PC-9 (cell line): ENCODE results near the gene LOXL1. TPM values are rescaled to one million over a fixed set of nuclear protein-coding genes. Genes with fewer than 3 reads are reported as not detected.

Experiments
- BruUV-seq: library from RNA; stranded (reverse); fragments of 400-500 nt; replicated peaks from 2 replicates; lab custom pipeline; 2021; lab: Mats Ljungman, UMichigan
- CTCF ChIA-PET: fragments of 300-600 bp; sonication (Branson Sonifier 250); formaldehyde crosslinking; loops from one replicate; lab custom pipeline; 2022; ENCODE audit warnings: antibody characterized with exemption; lab: Charles Lee
- POLR2A ChIA-PET: fragments of 300-600 bp; sonication (Branson Sonifier 250); formaldehyde crosslinking; loops from one replicate; lab custom pipeline; 2022; ENCODE audit warnings: antibody characterized with exemption; ENCODE audit not compliant: unreplicated experiment; lab: Charles Lee
- DNase-seq, 2 experiments: peaks; one replicate each; pipeline versions ENCODE4 v3.0.0 to v3.0.0-alpha.2; 2015 to 2022; ENCODE audit warnings: mixed read lengths in 1 of 2
- H2AFZ ChIP-seq: fragments of 200-600 bp; sonication (generic); 2 replicates; pipeline ENCODE4 v1.8.1; 2017; ENCODE audit warnings: antibody characterized with exemption
- H3F3A ChIP-seq: fragments of 200-600 bp; sonication (generic); 2 replicates; pipeline ENCODE4 v1.8.1; 2017; ENCODE audit warnings: antibody characterized with exemption, mild to moderate bottlenecking, low read depth; ENCODE audit not compliant: insufficient read depth
- H3K27ac ChIP-seq: fragments of 200-600 bp; sonication (generic); 2 replicates; pipeline ENCODE4 v1.6.1; 2016; ENCODE audit warnings: mixed run types
- H3K27me3 ChIP-seq: fragments of 200-600 bp; sonication (generic); 2 replicates; pipeline ENCODE4 v1.6.1; 2016; ENCODE audit warnings: low read depth, mixed run types; ENCODE audit not compliant: insufficient read depth
- H3K36me3 ChIP-seq: fragments of 200-600 bp; sonication (generic); 2 replicates; pipeline ENCODE4 v1.6.1; 2016; ENCODE audit warnings: low read depth, mixed run types
- H3K4me1 ChIP-seq: fragments of 200-600 bp; sonication (generic); replicated peaks from 2 replicates; pipeline ENCODE4 v1.6.1; 2016; ENCODE audit warnings: mixed run types; ENCODE audit not compliant: insufficient read depth
- H3K4me2 ChIP-seq: fragments of 200-600 bp; sonication (generic); 2 replicates; pipeline ENCODE4 v1.6.1; 2017; ENCODE audit warnings: mixed run types
- H3K4me3 ChIP-seq: fragments of 200-600 bp; sonication (generic); 2 replicates; pipeline ENCODE4 v1.6.1; 2016; ENCODE audit warnings: mixed run types
- H3K79me2 ChIP-seq: fragments of 200-600 bp; sonication (generic); 2 replicates; pipeline ENCODE4 v1.6.1; 2017; ENCODE audit warnings: low read depth, mixed run types
- H3K9me2 ChIP-seq: fragments of 200-600 bp; sonication (generic); 2 replicates; pipeline ENCODE4 v1.8.1; 2017; ENCODE audit warnings: mild to moderate bottlenecking; ENCODE audit not compliant: insufficient read depth
- H3K9me3 ChIP-seq: fragments of 200-600 bp; sonication (generic); 2 replicates; pipeline ENCODE4 v1.8.1; 2016; ENCODE audit warnings: low read depth; ENCODE audit not compliant: insufficient read depth
- H4K20me1 ChIP-seq: fragments of 200-600 bp; sonication (generic); 2 replicates; pipeline ENCODE4 v1.8.1; 2017; ENCODE audit not compliant: insufficient read depth
- EZH2 ChIP-seq: fragments of 200-600 bp; sonication (generic); IDR thresholded peaks from 2 replicates; pipeline ENCODE4 v1.8.0; 2017; ENCODE audit warnings: antibody characterized with exemption, low read depth
- intact Hi-C: fragments of 100-400 bp; cut with micrococcal nuclease; formaldehyde crosslinking; loops from one replicate; pipeline ENCODE4 v1.10.0; 2022; ENCODE audit not compliant: unreplicated experiment
- total RNA-seq: library from RNA; stranded (reverse); gene quantifications from 2 replicates; pipeline ENCODE4 v1.2.3, GENCODE V29; 2021
- TF ChIP-seq, protein P1 (sequence below): fragments of 200-600 bp; sonication (generic); conservative IDR thresholded peaks from 2 replicates; pipeline ENCODE4 v1.6.1; 2017; ENCODE audit warnings: mixed run types, antibody characterized with exemption, mild to moderate bottlenecking, moderate library complexity

LOXL1 gene
- total RNA-seq, 1 experiment from 2014 or later: 50.7 TPM

DNA sequence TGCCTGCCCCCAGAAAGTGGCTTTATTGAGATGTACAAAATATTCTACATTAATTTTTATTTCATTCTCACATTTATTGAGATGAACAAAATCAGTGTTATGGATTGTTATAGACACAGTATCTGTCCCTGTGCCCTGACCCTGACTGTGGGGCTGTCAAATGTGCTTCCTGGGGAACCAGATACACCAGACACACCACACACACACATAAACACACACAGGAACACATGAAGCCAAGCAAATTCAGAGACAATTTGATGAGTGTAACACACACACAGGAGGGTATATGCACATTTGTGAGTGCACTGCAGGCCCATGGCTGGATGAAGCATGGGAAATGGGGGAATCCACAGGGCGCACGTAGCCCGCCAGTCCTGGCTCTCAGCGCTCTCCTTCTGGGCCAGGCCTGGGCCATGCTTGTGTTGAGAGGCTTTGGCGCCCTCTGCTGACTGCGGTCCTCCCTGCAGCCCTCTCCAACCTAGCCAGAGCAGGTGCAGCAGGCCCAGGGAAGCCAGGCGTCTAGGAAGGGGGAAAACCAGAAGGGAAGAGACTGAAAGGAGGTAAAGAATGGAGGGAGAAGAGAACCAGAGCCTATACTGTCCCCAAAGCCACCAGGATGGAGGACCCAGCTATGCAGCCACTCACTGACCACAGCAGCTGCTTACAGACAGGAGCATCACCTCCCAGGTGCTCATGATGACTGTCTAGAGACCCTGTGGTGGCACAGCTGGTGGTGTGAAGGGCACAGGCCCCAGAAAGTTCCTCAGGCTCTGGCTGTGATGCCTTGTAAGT lies 18.0 kb upstream of the LOXL1 start:
- Histone ChIP-seq H3K27ac (no peak overlapping the region), H3K9me2 (no peaks in the 10 kb centered on the region), H2AFZ (no peak overlapping the region), H3K36me3 (no peaks in the 10 kb centered on the region), H3K4me3 (no peak overlapping the region), H4K20me1 (no peaks in the 10 kb centered on the region), H3K27me3 (no peaks in the 10 kb centered on the region), H3K4me2 (no peak overlapping the region), H3K9me3 (no peaks in the 10 kb centered on the region), H3F3A (no peaks in the 10 kb centered on the region), H3K79me2 (no peaks in the 10 kb centered on the region), H3K4me1 (no peaks in the 10 kb centered on the region)
- POLR2A ChIA-PET: no interaction called here
- CTCF ChIA-PET: interaction anchor here (0.5 to 1.2 kb wide), 2 partner anchors 34 to 207 kb away, joined by 4 to 9 read pairs; no protein-coding TSS in a partner anchor
- BruUV-seq: no TSS peak
- intact Hi-C loops: loop anchor here (5.0 to 10.0 kb wide), 2 partner anchors 193 to 346 kb away; no protein-coding TSS in a partner anchor
- no peak for TF ChIP-seq EZH2
- TF ChIP-seq, protein P1, sequence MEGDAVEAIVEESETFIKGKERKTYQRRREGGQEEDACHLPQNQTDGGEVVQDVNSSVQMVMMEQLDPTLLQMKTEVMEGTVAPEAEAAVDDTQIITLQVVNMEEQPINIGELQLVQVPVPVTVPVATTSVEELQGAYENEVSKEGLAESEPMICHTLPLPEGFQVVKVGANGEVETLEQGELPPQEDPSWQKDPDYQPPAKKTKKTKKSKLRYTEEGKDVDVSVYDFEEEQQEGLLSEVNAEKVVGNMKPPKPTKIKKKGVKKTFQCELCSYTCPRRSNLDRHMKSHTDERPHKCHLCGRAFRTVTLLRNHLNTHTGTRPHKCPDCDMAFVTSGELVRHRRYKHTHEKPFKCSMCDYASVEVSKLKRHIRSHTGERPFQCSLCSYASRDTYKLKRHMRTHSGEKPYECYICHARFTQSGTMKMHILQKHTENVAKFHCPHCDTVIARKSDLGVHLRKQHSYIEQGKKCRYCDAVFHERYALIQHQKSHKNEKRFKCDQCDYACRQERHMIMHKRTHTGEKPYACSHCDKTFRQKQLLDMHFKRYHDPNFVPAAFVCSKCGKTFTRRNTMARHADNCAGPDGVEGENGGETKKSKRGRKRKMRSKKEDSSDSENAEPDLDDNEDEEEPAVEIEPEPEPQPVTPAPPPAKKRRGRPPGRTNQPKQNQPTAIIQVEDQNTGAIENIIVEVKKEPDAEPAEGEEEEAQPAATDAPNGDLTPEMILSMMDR: peak; percentile 82
- DNase-seq: peak; percentile 52 to 68

DNA sequence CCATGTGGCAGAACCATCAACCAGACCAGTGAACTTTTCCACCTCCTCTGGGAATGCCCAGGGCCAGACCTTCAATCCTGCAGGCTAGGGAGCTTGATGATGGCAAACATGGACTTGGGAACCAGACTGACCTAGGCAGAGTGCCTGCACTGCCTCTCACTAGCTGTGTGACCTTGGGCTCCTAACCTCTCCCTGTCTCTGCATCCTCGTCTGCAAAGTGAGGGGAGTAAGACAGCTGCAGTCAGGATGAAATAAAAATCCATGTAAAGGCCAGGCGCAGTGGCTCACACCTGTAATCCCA lies 17.5 kb upstream of the LOXL1 start:
- H4K20me1 ChIP-seq: no peaks in the 10 kb centered on the region
- H3K4me3 ChIP-seq: no peak overlapping the region
- H3K9me2 ChIP-seq: no peaks in the 10 kb centered on the region
- no peaks in the 10 kb centered on the region for H3F3A ChIP-seq
- H3K4me1 ChIP-seq: no peaks in the 10 kb centered on the region
- H3K4me2 ChIP-seq: no peak overlapping the region
- no peaks in the 10 kb centered on the region for H3K36me3 ChIP-seq
- TF ChIP-seq EZH2: no peak
- TF ChIP-seq, protein P1: no peak
- ChIA-PET POLR2A (no interaction called here), CTCF (interaction anchor here (0.6 kb wide), 1 partner anchor 278 kb away, joined by 3 read pairs; no protein-coding TSS in a partner anchor)
- no peak overlapping the region for H3K27ac ChIP-seq
- intact Hi-C loops: loop anchor here (5.0 to 10.0 kb wide), 2 partner anchors 194 to 346 kb away; no protein-coding TSS in a partner anchor
- H3K9me3 ChIP-seq: no peaks in the 10 kb centered on the region
- no peaks in the 10 kb centered on the region for H3K79me2 ChIP-seq
- H3K27me3 ChIP-seq: no peaks in the 10 kb centered on the region
- no peak overlapping the region for H2AFZ ChIP-seq
- no TSS peak for BruUV-seq
- no peak for DNase-seq

DNA sequence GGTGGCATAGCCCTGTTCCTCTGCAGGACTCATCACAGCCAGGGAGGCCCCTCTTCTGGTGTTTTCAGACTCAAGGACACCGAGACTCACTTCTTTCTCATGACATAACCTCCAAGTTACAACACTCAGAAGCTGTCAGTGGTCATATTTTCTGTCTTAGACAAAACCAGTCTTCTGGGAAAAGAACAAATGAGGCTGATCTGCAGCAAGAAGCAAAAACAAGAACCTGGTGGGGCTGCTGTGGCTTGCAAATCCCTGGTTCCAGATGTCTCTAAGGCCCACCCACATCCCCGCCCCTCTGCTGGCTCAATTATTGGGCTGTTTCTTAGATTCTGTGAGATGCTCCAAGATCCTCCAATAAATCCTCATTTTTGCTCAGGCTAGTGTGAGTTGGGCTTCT lies 16.6 kb upstream of the LOXL1 start:
- BruUV-seq: no TSS peak
- no peak overlapping the region for H3K4me3 ChIP-seq
- no peak overlapping the region for H2AFZ ChIP-seq
- H4K20me1 ChIP-seq: no peaks in the 10 kb centered on the region
- ChIA-PET POLR2A (no interaction called here), CTCF (interaction anchor here (0.6 to 0.7 kb wide), 2 partner anchors 36 to 278 kb away, joined by 3 to 10 read pairs; no protein-coding TSS in a partner anchor)
- intact Hi-C loops: loop anchor here (5.0 to 10.0 kb wide), 2 partner anchors 195 to 347 kb away; no protein-coding TSS in a partner anchor
- H3K27ac ChIP-seq: no peak overlapping the region
- H3K36me3 ChIP-seq: no peaks in the 10 kb centered on the region
- peaks cover 8% of the 10 kb centered on the region for H3K4me1 ChIP-seq
- H3K9me2 ChIP-seq: no peaks in the 10 kb centered on the region
- TF ChIP-seq, protein P1: no peak
- TF ChIP-seq EZH2: no peak
- H3K27me3 ChIP-seq: no peaks in the 10 kb centered on the region
- peaks cover 5% of the 10 kb centered on the region; the same call in 1 of the 2 replicates for H3F3A ChIP-seq
- no peaks in the 10 kb centered on the region for H3K9me3 ChIP-seq
- no peak overlapping the region for H3K4me2 ChIP-seq
- H3K79me2 ChIP-seq: no peaks in the 10 kb centered on the region
- no peak for DNase-seq
